Cardiac muscle cell (in vitro differentiated cells and primary cell): ENCODE data around the gene POLR1A. TPM values are rescaled to one million over a fixed set of nuclear protein-coding genes. Genes with fewer than 3 reads are reported as not detected.

Experiments
- DNase-seq, 2 donors: peaks; one replicate each; pipeline versions ENCODE4 v3.0.0 to v3.0.0-alpha.2; 2010 to 2017; ENCODE audit warnings: low read depth in 1 of 2, low spot score in 1 of 2
- H3K27ac ChIP-seq: fragments of 200-600 bp; sonication (generic); 2 replicates; pipeline ENCODE4 v1.5.1; 2016
- H3K27me3 ChIP-seq: fragments of 200-600 bp; sonication (generic); 2 replicates; pipeline ENCODE4 v1.6.0; 2016; ENCODE audit warnings: control low read depth
- H3K36me3 ChIP-seq: fragments of 200-600 bp; sonication (generic); 2 replicates; pipeline ENCODE4 v1.5.1; 2016; ENCODE audit warnings: control low read depth
- H3K4me1 ChIP-seq: fragments of 200-600 bp; sonication (generic); 2 replicates; pipeline ENCODE4 v1.8.1; 2017; ENCODE audit warnings: low read depth, mild to moderate bottlenecking, mixed run types
- H3K4me3 ChIP-seq: fragments of 200-600 bp; sonication (generic); 2 replicates; pipeline ENCODE4 v1.5.1; 2016; ENCODE audit warnings: mild to moderate bottlenecking
- H3K9me3 ChIP-seq: fragments of 200-600 bp; sonication (generic); 2 replicates; pipeline ENCODE4 v1.5.1; 2017; ENCODE audit warnings: low read depth, mild to moderate bottlenecking, control low read depth
- polyA plus RNA-seq: library from polyadenylated mRNA; unstranded; fragments of >200 nt; fragmentation: Nextera tagmentation; extraction: Ambion mirVana; gene quantifications from 2 replicates; pipeline ENCODE4 v1.2.1, GENCODE V29; 2016
- total RNA-seq: library from RNA; depleted of rRNA; stranded (reverse); fragments of >200 nt; gene quantifications from 2 replicates; pipeline ENCODE4 v1.2.3, GENCODE V29; 2016
- TF ChIP-seq, protein P1 (sequence below): IDR thresholded peaks from 2 replicates; pipeline ENCODE4 v1.5.1; 2012; ENCODE audit warnings: low read depth, mild to moderate bottlenecking, low read length

Gene POLR1A
- total and polyA plus RNA-seq, 2 experiments from 2014 or later, result 6.8 to 19.4 TPM

DNA sequence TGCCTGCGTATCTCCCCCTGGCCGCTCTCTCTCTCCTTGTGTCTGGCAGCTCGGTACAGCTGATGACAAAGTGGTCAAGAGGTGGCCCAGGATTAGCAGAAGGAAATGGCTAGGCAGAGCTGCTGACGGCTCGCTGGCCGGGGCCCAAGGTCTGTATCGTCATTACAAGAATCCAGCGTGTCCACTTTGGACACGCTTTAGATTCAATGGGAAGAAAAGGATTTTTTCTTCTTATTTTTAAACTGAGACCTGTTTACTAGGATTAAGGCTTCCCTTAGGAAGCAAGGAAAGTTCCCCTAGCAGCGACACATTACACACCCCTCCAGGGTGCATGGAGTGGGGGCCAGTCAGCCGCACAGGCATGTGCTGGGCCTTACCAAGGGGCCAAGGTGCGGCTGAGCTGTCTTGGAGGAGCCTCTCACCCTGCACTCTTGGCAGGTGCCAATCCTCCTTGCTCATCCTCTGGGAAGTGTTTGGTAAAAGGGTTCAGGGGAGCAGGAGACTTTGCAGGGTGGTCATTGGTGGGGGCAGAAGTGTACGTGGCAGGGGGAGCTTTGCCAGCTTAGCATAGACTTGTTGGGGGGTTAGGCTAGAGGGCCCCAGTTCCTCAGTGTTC, 76.8 kb downstream of the POLR1A start:
- peak overlapping the region; percentile 24 for H3K27ac ChIP-seq
- H3K4me3 ChIP-seq, result no peak overlapping the region
- peaks cover 51% of the 10 kb centered on the region for H3K36me3 ChIP-seq
- no peaks in the 10 kb centered on the region for H3K27me3 ChIP-seq
- TF ChIP-seq, protein P1, sequence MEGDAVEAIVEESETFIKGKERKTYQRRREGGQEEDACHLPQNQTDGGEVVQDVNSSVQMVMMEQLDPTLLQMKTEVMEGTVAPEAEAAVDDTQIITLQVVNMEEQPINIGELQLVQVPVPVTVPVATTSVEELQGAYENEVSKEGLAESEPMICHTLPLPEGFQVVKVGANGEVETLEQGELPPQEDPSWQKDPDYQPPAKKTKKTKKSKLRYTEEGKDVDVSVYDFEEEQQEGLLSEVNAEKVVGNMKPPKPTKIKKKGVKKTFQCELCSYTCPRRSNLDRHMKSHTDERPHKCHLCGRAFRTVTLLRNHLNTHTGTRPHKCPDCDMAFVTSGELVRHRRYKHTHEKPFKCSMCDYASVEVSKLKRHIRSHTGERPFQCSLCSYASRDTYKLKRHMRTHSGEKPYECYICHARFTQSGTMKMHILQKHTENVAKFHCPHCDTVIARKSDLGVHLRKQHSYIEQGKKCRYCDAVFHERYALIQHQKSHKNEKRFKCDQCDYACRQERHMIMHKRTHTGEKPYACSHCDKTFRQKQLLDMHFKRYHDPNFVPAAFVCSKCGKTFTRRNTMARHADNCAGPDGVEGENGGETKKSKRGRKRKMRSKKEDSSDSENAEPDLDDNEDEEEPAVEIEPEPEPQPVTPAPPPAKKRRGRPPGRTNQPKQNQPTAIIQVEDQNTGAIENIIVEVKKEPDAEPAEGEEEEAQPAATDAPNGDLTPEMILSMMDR, result no peak
- peak; percentile 82 to 95 for DNase-seq
- H3K9me3 ChIP-seq, result no peaks in the 10 kb centered on the region
- H3K4me1 ChIP-seq, result peaks cover 10% of the 10 kb centered on the region

DNA sequence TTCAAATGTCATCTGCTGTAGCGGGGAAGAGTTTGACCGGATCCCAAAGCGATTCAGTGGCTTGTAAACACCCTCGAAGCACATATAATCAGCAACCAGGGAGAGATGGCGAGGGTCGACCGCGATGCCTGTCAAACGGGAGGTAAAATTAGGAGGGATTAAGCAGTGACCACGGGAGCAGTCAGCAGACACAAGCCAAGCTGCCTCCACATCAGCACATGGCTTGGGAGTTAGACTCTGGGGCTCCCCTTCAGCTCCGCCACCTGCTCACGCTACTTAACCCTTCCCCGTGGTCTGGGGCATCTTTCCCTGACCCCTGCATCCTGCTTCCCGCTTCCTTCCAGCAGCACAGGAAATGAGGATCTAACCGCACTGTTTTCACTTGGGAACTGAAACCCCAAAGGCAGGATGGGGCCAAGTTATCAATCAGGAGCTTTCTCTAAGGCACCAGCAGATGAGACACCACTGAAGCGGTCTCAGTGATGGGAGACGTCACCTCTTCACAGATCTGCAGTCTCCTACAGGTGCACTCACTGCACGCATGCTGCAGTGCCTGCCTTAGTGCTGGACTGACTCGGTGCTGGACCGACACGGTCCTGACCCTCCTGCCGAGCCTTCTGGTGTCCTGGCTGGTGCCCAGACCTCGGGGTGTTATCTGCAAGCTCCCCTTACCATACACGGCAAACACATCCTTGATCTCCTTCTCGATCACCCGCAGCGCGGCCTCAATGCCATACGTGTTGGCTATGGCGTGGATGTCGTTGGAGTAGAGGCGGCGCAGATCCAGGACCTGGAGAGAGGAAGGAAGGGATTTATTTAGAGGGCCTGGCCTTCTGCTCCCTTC, 77.5 kb downstream of the POLR1A start:
- Histone ChIP-seq H3K9me3 (no peaks in the 10 kb centered on the region), H3K27me3 (no peaks in the 10 kb centered on the region), H3K36me3 (peaks cover 45% of the 10 kb centered on the region), H3K4me3 (no peak overlapping the region), H3K27ac (peak overlapping the region; percentile 24), H3K4me1 (peaks cover 9% of the 10 kb centered on the region)
- no peak for DNase-seq
- TF ChIP-seq, protein P1, result no peak

DNA sequence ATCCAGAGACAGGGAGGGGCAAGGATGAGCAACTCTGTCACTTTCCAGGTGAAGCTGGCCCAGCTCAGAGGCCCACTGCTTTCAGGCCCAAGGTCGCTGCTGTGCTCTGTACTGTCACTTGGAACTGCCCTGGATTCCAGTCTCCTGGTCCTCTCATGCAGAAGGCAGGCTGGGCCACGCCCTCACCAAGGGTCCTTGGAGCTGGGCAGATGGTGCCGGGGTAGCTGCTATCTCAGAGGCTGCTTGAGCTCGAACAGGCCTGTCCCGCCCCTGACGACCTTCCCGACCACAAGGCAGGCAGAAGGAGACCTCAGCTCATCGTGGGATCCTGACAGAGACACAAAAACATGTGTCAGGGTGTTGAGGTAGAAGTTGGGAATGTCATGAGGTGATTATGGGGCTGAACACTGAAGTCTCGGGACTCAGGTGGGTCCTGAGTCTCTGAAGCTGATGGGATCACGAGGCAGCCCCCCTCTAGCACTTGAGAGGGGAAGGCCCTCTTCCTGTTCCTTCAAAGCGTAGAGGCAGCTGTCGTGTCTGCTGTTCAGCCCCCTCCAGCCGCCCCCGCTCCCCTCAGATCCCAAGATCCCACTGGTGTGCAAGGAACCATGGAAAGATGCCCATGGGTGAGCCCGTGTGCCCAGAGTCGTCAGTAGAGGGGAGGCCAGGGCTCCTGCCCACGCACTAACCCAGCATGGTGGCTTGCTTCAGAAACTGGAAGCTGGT, 78.3 kb downstream of the POLR1A start:
- Histone ChIP-seq H3K4me1 (peaks cover 9% of the 10 kb centered on the region), H3K9me3 (no peaks in the 10 kb centered on the region), H3K27ac (no peak overlapping the region), H3K4me3 (no peak overlapping the region), H3K27me3 (no peaks in the 10 kb centered on the region), H3K36me3 (peaks cover 37% of the 10 kb centered on the region)
- no peak for DNase-seq
- TF ChIP-seq, protein P1, result no peak

DNA sequence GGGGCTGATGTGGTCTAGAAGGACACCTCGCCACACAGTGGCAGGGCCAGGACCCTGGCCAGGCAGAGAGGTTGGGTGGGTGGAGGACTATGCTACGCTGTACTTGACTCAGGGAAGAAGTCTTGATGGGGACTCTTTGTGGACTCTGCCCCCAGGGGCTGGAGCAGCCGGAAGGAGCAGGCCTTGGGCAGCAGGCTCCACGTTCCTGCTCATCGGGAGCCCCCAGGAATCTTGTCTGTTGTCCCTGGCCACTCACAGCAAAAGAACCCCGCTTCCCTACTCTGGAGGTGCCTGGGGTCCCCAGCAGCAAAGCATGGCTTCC, 79.0 kb downstream of the POLR1A start:
- TF ChIP-seq, protein P1, result no peak
- no peaks in the 10 kb centered on the region for H3K9me3 ChIP-seq
- no peak overlapping the region for H3K4me3 ChIP-seq
- no peaks in the 10 kb centered on the region for H3K27me3 ChIP-seq
- no peak for DNase-seq
- H3K36me3 ChIP-seq, result peaks cover 30% of the 10 kb centered on the region
- H3K27ac ChIP-seq, result peak overlapping the region; percentile 23
- H3K4me1 ChIP-seq, result peaks cover 9% of the 10 kb centered on the region

DNA sequence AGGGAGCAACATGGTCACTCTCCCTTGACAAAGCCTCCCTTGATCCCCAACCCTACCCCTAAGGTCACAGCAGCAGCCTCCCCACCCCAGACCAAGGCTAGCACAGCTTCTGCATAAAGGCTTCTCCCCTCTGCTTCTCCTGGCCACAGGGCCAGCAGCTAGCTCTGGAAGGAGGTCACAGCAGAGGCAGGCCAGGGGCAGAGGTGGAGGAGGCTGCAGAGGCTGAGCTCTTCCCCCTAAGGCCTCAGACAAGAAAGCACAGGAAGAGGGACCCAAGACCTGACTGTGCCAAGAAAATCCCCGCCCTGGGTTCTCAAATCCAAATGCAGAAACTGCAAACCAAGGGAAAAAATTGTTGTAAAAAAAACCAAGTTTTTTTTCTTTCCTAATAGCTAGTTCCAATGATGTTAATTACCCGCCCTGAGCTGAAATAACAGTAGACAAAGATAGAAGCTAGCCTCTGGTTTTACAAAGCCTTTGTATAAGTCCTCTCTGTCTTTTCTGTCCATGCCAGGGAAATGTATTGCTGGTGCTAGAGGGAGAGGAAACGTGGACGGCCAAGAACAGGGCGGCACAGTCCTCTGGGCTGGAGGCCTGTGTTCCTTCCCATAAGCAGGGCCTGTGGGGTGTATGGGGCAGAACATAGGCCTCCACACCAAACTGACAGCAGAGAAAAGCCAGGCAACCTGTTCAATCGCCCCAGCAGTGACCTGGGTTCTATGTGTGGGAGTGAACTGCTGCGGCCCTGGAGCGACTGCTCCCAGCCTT, 79.5 kb downstream of the POLR1A start:
- TF ChIP-seq, protein P1, result no peak
- Histone ChIP-seq H3K36me3 (peaks cover 25% of the 10 kb centered on the region), H3K4me1 (peaks cover 9% of the 10 kb centered on the region), H3K27me3 (no peaks in the 10 kb centered on the region), H3K27ac (peak overlapping the region; percentile 23), H3K4me3 (no peak overlapping the region), H3K9me3 (no peaks in the 10 kb centered on the region)
- DNase-seq, result peak in 1 of 2 donors; percentile 26
